Stimulated activated naive CD8-positive, alpha-beta T cell treated with anti-CD3 and anti-CD28 coated beads, Interleukin-15, amount 100 ng/mL, for 72 hours (primary cell): ENCODE measurements around the gene WDFY1.
A peak's percentile ranks its signal among the peaks of the same experiment; 100 is the strongest.
"Not testable (repeated sequence)": the region's sequence is repeated elsewhere in the genome, so short reads cannot be mapped to it uniquely, and the experiment has no call there.

Experiments used
- ATAC-seq: fragments of 150-1000 bp; cut with Tn5 transposase; 2 replicates; pipeline ENCODE4 v1.10.0; 2021; ENCODE audit warnings: mild to moderate bottlenecking, moderate library complexity
- DNase-seq, 2 donors: peaks; one replicate each; pipeline ENCODE4 v3.0.0; 2021 to 2022
- H3K27ac Mint-ChIP-seq, 2 donors: one replicate each; pipeline ENCODE4 v1.8.0; 2022; ENCODE audit warnings: mild to moderate bottlenecking in 2 of 2, mixed read lengths in 2 of 2, moderate library complexity in 2 of 2
- H3K27me3 Mint-ChIP-seq: one replicate; pipeline ENCODE4 v1.8.0; 2022; ENCODE audit warnings: mixed read lengths
- H3K4me1 Mint-ChIP-seq: one replicate; pipeline ENCODE4 v1.8.0; 2022; ENCODE audit warnings: mild to moderate bottlenecking, mixed read lengths
- H3K4me3 Mint-ChIP-seq, 2 donors: one replicate each; pipeline ENCODE4 v1.8.0; 2022; ENCODE audit warnings: mild to moderate bottlenecking in 2 of 2, mixed read lengths in 2 of 2, moderate library complexity in 1 of 2
- H3K9me3 Mint-ChIP-seq, 2 donors: one replicate each; pipeline ENCODE4 v1.8.0; 2022; ENCODE audit warnings: mixed read lengths in 2 of 2

The WDFY1 gene

DNA sequence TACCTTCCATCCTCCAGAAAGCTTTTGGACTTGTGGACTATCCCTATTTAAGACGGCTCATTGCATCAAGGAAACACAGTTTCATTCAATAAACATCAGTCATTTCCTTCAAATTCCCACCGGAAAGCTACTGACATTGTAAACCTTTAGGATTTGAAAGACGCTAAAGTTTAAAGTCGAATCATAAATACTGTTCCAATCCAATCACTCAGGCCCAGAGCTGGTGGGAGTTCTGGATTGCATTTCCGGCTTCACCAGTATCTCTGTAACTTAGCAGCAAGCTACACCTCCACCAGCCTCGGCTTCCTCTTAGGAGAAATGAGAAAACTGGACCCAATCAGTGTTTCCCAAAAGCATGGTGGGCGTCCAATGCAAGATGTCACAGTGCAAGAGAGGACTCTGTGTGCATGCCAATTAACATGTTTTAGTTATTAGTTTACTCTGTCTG is 1.6 kb downstream of the WDFY1 start:
- H3K27me3 Mint-ChIP-seq, result no peaks in the 10 kb centered on the region
- peaks cover 5 to 17% of the 10 kb centered on the region in 2 donors for H3K9me3 Mint-ChIP-seq
- H3K4me1 Mint-ChIP-seq, result peaks cover 79% of the 10 kb centered on the region
- DNase-seq (no peak), ATAC-seq (no peak)
- peak overlapping the region; percentile 92 to 95 for H3K4me3 Mint-ChIP-seq
- peak overlapping the region; percentile 87 to 99 for H3K27ac Mint-ChIP-seq

GRCh38 chr2:223943135-223943534 is 2.0 kb downstream of the WDFY1 start:
- Mint-ChIP-seq H3K9me3 (peaks cover 5 to 17% of the 10 kb centered on the region in 2 donors), H3K27me3 (no peaks in the 10 kb centered on the region), H3K27ac (peak overlapping the region in 1 of 2 donors; percentile 21), H3K4me3 (peak overlapping the region; percentile 92 to 95), H3K4me1 (peaks cover 75% of the 10 kb centered on the region)
- DNase-seq (no peak), ATAC-seq (no peak)

- Mint-ChIP-seq H3K4me3 (peak overlapping the region; percentile 71), H3K27me3 (no peaks in the 10 kb centered on the region), H3K4me1 (peaks cover 70% of the 10 kb centered on the region), H3K27ac (peak overlapping the region; percentile 97), H3K9me3 (peaks cover 5 to 17% of the 10 kb centered on the region in 2 donors)
- ATAC-seq, result peak; percentile 92
- peak; percentile 72 to 90 for DNase-seq
Observed at GRCh38 chr2:223941579-223942277, 3.4 kb downstream of the WDFY1 start.

- peak overlapping the region; percentile 65 to 75 for H3K27ac Mint-ChIP-seq
- not testable (repeated sequence) for DNase-seq, H3K27me3 Mint-ChIP-seq, ATAC-seq
- H3K4me1 Mint-ChIP-seq, result peaks cover 73% of the 10 kb centered on the region
- H3K9me3 Mint-ChIP-seq, result peaks cover 5 to 17% of the 10 kb centered on the region in 2 donors
- peak overlapping the region in 1 of 2 donors; percentile 15 for H3K4me3 Mint-ChIP-seq
Observed at GRCh38 chr2:223939438-223939837, 5.7 kb downstream of the WDFY1 start.

DNA sequence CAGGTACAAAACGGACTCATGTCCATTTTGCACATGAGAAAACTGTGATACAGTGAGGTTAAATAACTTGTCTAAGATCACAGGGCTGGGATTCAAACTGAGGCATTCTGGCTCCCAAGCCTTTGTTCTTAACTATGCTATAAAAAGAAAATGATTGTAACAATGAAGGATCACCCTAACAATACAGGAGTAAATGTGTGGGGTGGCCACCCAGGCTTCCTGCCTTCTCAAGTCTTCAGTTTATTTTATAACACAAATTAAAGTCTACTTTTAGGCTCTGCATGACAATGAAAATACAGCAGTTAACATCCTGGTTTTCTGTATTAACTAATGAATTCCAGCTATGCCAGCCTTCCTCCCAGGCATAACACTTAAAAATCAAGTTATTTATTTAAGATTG is 7.6 kb downstream of the WDFY1 start:
- H3K4me3 Mint-ChIP-seq, result peak overlapping the region in 1 of 2 donors; percentile 5
- no peak for DNase-seq
- no peaks in the 10 kb centered on the region for H3K27me3 Mint-ChIP-seq
- H3K27ac Mint-ChIP-seq, result no peak overlapping the region
- H3K4me1 Mint-ChIP-seq, result peaks cover 74% of the 10 kb centered on the region
- H3K9me3 Mint-ChIP-seq, result peaks cover 5 to 17% of the 10 kb centered on the region in 2 donors
- no peak for ATAC-seq

DNA sequence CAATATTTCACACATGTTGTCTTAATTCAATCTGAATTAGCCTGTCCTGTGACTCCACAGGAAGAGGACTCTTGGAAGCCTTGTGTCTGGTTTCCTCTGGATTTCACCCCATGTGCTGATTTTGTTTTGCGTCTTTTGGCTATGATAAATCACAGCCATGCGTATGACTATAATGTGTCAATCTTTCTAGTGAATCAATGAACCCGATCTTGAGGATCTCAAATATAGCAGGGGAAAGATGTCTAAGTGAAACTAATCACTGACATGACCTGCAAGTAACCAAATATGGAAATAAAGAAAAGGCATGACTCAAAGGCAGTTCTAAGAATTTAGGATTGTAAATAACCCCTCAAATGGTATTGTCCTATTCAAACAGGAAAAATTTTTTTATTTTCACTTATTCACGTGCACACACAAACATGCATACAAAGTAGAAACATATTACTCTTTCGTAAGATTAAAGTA is 8.2 kb downstream of the WDFY1 start:
- H3K9me3 Mint-ChIP-seq, result peaks cover 5 to 17% of the 10 kb centered on the region in 2 donors
- H3K4me1 Mint-ChIP-seq, result peaks cover 72% of the 10 kb centered on the region
- H3K27me3 Mint-ChIP-seq, result no peaks in the 10 kb centered on the region
- H3K4me3 Mint-ChIP-seq, result peak overlapping the region in 1 of 2 donors; percentile 42
- no peak for DNase-seq
- no peak for ATAC-seq
- no peak overlapping the region for H3K27ac Mint-ChIP-seq

- Mint-ChIP-seq H3K9me3 (peaks cover 5 to 10% of the 10 kb centered on the region in 2 donors), H3K4me1 (peaks cover 66% of the 10 kb centered on the region), H3K27ac (peak overlapping the region; percentile 0 to 13), H3K27me3 (no peaks in the 10 kb centered on the region), H3K4me3 (peak overlapping the region in 1 of 2 donors; percentile 0)
- DNase-seq (no peak), ATAC-seq (no peak)
Observed at GRCh38 chr2:223935459-223936125, 9.5 kb downstream of the WDFY1 start.

- Mint-ChIP-seq H3K4me1 (peaks cover 70% of the 10 kb centered on the region), H3K4me3 (no peak overlapping the region), H3K27ac (no peak overlapping the region), H3K27me3 (no peaks in the 10 kb centered on the region), H3K9me3 (peaks cover 5 to 10% of the 10 kb centered on the region in 2 donors)
- DNase-seq, result no peak
- ATAC-seq, result no peak
Observed at GRCh38 chr2:223934870-223935269, 10.3 kb downstream of the WDFY1 start.

GRCh38 chr2:223932816-223933800 is 12.0 kb downstream of the WDFY1 start:
- H3K27ac Mint-ChIP-seq, result peak overlapping the region in 1 of 2 donors; percentile 42
- H3K27me3 Mint-ChIP-seq, result no peaks in the 10 kb centered on the region
- no peak for ATAC-seq
- no peaks in the 10 kb centered on the region for H3K9me3 Mint-ChIP-seq
- peaks cover 74% of the 10 kb centered on the region for H3K4me1 Mint-ChIP-seq
- H3K4me3 Mint-ChIP-seq, result no peak overlapping the region
- DNase-seq, result no peak

DNA sequence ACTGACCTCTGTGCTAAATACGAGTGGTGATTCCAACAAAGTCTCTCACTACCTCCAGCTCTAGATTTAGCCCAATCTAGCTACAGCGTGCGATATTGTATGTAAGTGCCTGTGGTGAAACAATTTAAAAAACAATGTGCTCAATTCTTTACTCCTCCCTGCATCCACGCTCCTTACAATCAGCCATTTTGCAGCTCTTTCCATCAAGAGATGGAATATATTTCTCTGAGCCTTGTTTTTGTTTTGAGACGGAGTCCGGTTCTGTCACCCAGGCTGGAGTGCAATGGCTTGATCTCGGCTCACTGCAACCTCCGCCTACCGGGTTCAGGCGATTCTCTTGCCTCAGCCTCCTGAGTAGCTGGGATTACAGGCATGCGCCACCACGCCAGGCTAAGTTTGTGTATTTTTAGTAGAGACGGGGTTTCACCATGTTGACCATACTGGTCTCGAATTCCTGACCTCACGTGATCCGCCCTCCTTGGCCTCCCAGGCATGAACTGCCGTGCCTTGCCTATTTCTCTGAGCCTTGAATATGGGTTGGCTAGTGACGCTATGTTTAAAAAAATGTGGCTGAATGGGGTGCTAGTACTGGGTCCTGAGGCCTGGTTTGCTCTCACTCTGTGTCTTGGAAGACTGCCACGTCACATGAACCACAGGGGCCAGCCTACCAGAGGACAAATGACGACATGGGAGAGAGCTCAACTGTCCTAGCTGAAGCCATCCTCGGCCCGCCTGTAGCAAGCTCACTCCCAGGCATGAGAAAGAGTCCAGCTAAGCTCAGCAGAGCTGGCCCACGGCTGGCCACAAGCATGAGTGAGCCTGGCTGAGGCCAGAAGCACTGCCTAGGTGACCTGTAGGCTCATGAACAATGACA is 14.8 kb downstream of the WDFY1 start:
- no peak overlapping the region for H3K27ac Mint-ChIP-seq
- peaks cover 54% of the 10 kb centered on the region for H3K4me1 Mint-ChIP-seq
- DNase-seq (no peak), ATAC-seq (peak; percentile 46)
- no peaks in the 10 kb centered on the region for H3K27me3 Mint-ChIP-seq
- H3K4me3 Mint-ChIP-seq, result peak overlapping the region; percentile 22 to 53
- peaks cover 0 to 4% of the 10 kb centered on the region in 2 donors for H3K9me3 Mint-ChIP-seq

DNA sequence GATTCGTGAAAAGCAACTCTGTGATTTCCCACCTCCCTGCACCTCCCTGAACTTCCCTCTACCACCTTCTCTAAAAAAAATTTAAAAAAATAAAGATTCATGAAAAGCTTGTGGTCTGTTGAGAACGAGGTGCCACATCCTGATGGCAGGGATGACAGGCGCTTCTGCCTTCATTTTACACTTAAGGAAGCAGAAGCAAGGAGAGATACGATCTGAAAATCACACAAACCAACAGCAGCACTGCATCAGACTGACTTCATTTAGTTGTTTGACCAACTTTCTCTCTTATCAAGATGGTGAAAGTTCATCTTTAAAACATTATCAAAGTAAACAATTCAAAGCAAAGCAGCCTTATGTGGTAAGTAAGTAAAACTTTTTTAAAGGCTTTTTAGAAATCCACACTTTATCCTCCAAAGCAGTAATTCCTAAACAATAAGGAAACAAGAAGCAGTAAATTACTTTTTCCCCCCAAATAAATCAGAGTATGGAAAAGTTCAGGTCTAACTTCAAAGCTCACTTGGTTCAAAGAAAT is 15.5 kb downstream of the WDFY1 start:
- H3K4me3 Mint-ChIP-seq, result peak overlapping the region; percentile 22 to 49
- H3K27me3 Mint-ChIP-seq, result no peaks in the 10 kb centered on the region
- peaks cover 50% of the 10 kb centered on the region for H3K4me1 Mint-ChIP-seq
- peak overlapping the region in 1 of 2 donors; percentile 69 for H3K27ac Mint-ChIP-seq
- DNase-seq (no peak), ATAC-seq (peak; percentile 62)
- H3K9me3 Mint-ChIP-seq, result peaks cover 0 to 4% of the 10 kb centered on the region in 2 donors

- Mint-ChIP-seq H3K9me3 (peaks cover 0 to 4% of the 10 kb centered on the region in 2 donors), H3K4me3 (no peak overlapping the region), H3K4me1 (peaks cover 41% of the 10 kb centered on the region), H3K27ac (peak overlapping the region in 1 of 2 donors; percentile 57), H3K27me3 (no peaks in the 10 kb centered on the region)
- DNase-seq, result no peak
- ATAC-seq, result no peak
Observed at GRCh38 chr2:223928113-223929006, 16.8 kb downstream of the WDFY1 start.

DNA sequence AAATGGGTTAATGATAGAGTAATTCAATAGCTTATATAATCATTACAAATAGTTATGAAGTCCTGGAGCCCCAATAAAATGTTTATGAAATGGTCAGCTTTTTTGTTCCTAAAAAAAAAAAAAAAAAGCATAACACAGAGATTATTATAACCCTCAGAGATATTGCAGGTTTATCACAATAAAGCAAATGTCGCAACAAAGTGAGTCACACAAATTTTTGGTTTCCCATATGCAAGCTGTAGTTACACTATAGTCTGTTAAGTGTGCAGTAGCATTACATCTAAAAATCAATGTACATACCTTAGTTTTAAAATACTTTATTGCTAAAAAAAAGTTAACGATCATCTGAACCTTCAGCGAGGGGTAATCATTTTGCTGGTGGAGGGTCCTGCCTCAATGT is 20.0 kb downstream of the WDFY1 start:
- Mint-ChIP-seq H3K9me3 (peaks cover 0 to 4% of the 10 kb centered on the region in 2 donors), H3K4me3 (no peak overlapping the region), H3K4me1 (peaks cover 37% of the 10 kb centered on the region), H3K27ac (no peak overlapping the region), H3K27me3 (no peaks in the 10 kb centered on the region)
- DNase-seq (no peak), ATAC-seq (no peak)
